Chondrocyte (in vitro differentiated cells): ENCODE data around the gene ATP2A2. TPM values are rescaled to one million over a fixed set of nuclear protein-coding genes. Genes with fewer than 3 reads are reported as not detected.
A peak's percentile ranks its signal among the peaks of the same experiment; 100 is the strongest.

Experiments used
- DNase-seq: peaks from one replicate; pipeline ENCODE4 v3.0.0; 2021; ENCODE audit warnings: mixed read lengths, low spot score
- H3K27ac Mint-ChIP-seq: one replicate; pipeline ENCODE4 v1.8.0; 2021; ENCODE audit warnings: mild to moderate bottlenecking, moderate library complexity, mixed read lengths; ENCODE audit not compliant: unreplicated experiment
- H3K27me3 Mint-ChIP-seq: 2 replicates; pipeline ENCODE4 v1.8.0; 2021; ENCODE audit warnings: low read depth, mixed read lengths
- H3K36me3 Mint-ChIP-seq: 2 replicates; pipeline ENCODE4 v1.8.0; 2021; ENCODE audit warnings: low read depth, mixed read lengths
- H3K4me1 Mint-ChIP-seq: 2 replicates; pipeline ENCODE4 v1.8.0; 2021; ENCODE audit warnings: low read depth, mild to moderate bottlenecking, mixed read lengths
- H3K4me3 Mint-ChIP-seq: one replicate; pipeline ENCODE4 v1.8.0; 2021; ENCODE audit warnings: mild to moderate bottlenecking, moderate library complexity, mixed read lengths; ENCODE audit not compliant: unreplicated experiment
- H3K9me3 Mint-ChIP-seq: 2 replicates; pipeline ENCODE4 v1.8.0; 2021; ENCODE audit warnings: low read depth, mixed read lengths
- CTCF ChIP-seq: fragments of 200-600 bp; sonication (generic); IDR thresholded peaks from 2 replicates; pipeline ENCODE4 v1.5.0; 2021; ENCODE audit warnings: antibody characterized with exemption, mild to moderate bottlenecking, moderate library complexity
- total RNA-seq: library from RNA; stranded (reverse); gene quantifications from 3 replicates; pipeline ENCODE4 v1.2.1, GENCODE V29; 2021

The ATP2A2 gene
- total RNA-seq, 1 donor from 2014 or later, result 216 TPM

GRCh38 chr12:110286623-110287022 is 5.6 kb downstream of the ATP2A2 start:
- DNase-seq, result no peak
- Mint-ChIP-seq H3K36me3 (peaks cover 5% of the 10 kb centered on the region), H3K4me1 (peaks cover 63% of the 10 kb centered on the region), H3K27me3 (no peaks in the 10 kb centered on the region), H3K9me3 (no peaks in the 10 kb centered on the region), H3K27ac (no peak overlapping the region), H3K4me3 (no peak overlapping the region)
- TF ChIP-seq CTCF, result no peak

- H3K4me1 Mint-ChIP-seq, result peaks cover 55% of the 10 kb centered on the region
- H3K27ac Mint-ChIP-seq, result no peak overlapping the region
- H3K36me3 Mint-ChIP-seq, result peaks cover 10% of the 10 kb centered on the region
- no peaks in the 10 kb centered on the region for H3K27me3 Mint-ChIP-seq
- H3K9me3 Mint-ChIP-seq, result no peaks in the 10 kb centered on the region
- H3K4me3 Mint-ChIP-seq, result no peak overlapping the region
- TF ChIP-seq CTCF, result no peak
- DNase-seq, result no peak
These were observed 6.9 kb downstream of the ATP2A2 start for GRCh38 chr12:110287986-110288385.

GRCh38 chr12:110289044-110289710 is 8.1 kb downstream of the ATP2A2 start:
- no peak overlapping the region for H3K4me3 Mint-ChIP-seq
- H3K36me3 Mint-ChIP-seq, result peaks cover 14% of the 10 kb centered on the region
- TF ChIP-seq CTCF, result no peak
- H3K4me1 Mint-ChIP-seq, result peaks cover 45% of the 10 kb centered on the region
- DNase-seq, result no peak
- H3K9me3 Mint-ChIP-seq, result no peaks in the 10 kb centered on the region
- H3K27me3 Mint-ChIP-seq, result no peaks in the 10 kb centered on the region
- H3K27ac Mint-ChIP-seq, result peak overlapping the region; percentile 14

- DNase-seq, result no peak
- H3K27ac Mint-ChIP-seq, result peak overlapping the region; percentile 66
- H3K4me1 Mint-ChIP-seq, result peaks cover 40% of the 10 kb centered on the region
- H3K36me3 Mint-ChIP-seq, result peaks cover 16% of the 10 kb centered on the region
- no peak overlapping the region for H3K4me3 Mint-ChIP-seq
- TF ChIP-seq CTCF, result no peak
- H3K9me3 Mint-ChIP-seq, result no peaks in the 10 kb centered on the region
- no peaks in the 10 kb centered on the region for H3K27me3 Mint-ChIP-seq
These were observed 8.6 kb downstream of the ATP2A2 start for GRCh38 chr12:110289711-110290078.

GRCh38 chr12:110301065-110301806 is 20.2 kb downstream of the ATP2A2 start:
- peak overlapping the region; percentile 56 for H3K27ac Mint-ChIP-seq

More at GRCh38 chr12:110301065-110301806, 20.2 kb downstream of the ATP2A2 start:
- peaks cover 40% of the 10 kb centered on the region for H3K4me1 Mint-ChIP-seq
- H3K4me3 Mint-ChIP-seq, result no peak overlapping the region
- peaks cover 30% of the 10 kb centered on the region for H3K36me3 Mint-ChIP-seq
- TF ChIP-seq CTCF, result no peak
- H3K9me3 Mint-ChIP-seq, result no peaks in the 10 kb centered on the region
- H3K27me3 Mint-ChIP-seq, result no peaks in the 10 kb centered on the region
- no peak for DNase-seq
